B cell (primary cell): ENCODE measurements around the gene DTNBP1.

Source experiments
- CTCF ChIP-seq: fragments of 200-600 bp; IDR thresholded peaks from one replicate; pipeline ENCODE4 v1.8.0; 2022; ENCODE audit warnings: antibody characterized with exemption, mild to moderate bottlenecking
- EZH2 ChIP-seq: IDR thresholded peaks from 2 replicates; pipeline ENCODE4 v1.6.1; 2012; ENCODE audit warnings: borderline replicate concordance, low read depth, mild to moderate bottlenecking, moderate library complexity, low read length; ENCODE audit not compliant: insufficient read depth, poor library complexity, severe bottlenecking

- TF ChIP-seq CTCF: no peak
- no peak for TF ChIP-seq EZH2
Observed at GRCh38 chr6:15516378-15516777, 146.4 kb downstream of the DTNBP1 start.
